Activated naive CD4-positive, alpha-beta T cell treated with Interleukin-2 at 50 U/mL for 16 hours (primary cell): ENCODE data around the gene CD7.
"Not testable (repeated sequence)": the region's sequence is repeated elsewhere in the genome, so short reads cannot be mapped to it uniquely, and the experiment has no call there.

ENCODE experiments used
- DNase-seq: peaks from one replicate; pipeline ENCODE4 v3.0.0-alpha.2; 2020

The CD7 gene

GRCh38 chr17:82317394-82318168, at the start of gene CD7:
TSS of gene CD7 (minus strand) at chr17:82317608. CDS start at chr17:82317495, 113 bp downstream.
- DNase-seq: peak; percentile 66

GRCh38 chr17:82366749-82367148, 49.3 kb upstream of the CD7 start:
- DNase-seq: no peak

GRCh38 chr17:82365606-82366295, 48.3 kb upstream of the CD7 start:
- no peak for DNase-seq

- DNase-seq: no peak
Observed at GRCh38 chr17:82361885-82362633, 44.7 kb upstream of the CD7 start.

- not testable (repeated sequence) for DNase-seq
Observed at GRCh38 chr17:82359451-82360074, 42.2 kb upstream of the CD7 start.

- no peak for DNase-seq
Observed at GRCh38 chr17:82358465-82359350, 41.3 kb upstream of the CD7 start, which contains the start of gene TEX19. TSS of gene TEX19 (plus strand) at chr17:82359247. CDS start at chr17:82362151, 2,904 bp downstream.

- no peak for DNase-seq
Observed at GRCh38 chr17:82357394-82357793, 40.0 kb upstream of the CD7 start.

GRCh38 chr17:82356845-82357355, 39.5 kb upstream of the CD7 start:
- no peak for DNase-seq

GRCh38 chr17:82355770-82356427, 38.5 kb upstream of the CD7 start:
- no peak for DNase-seq

- no peak for DNase-seq
Observed at GRCh38 chr17:82354804-82355308, 37.4 kb upstream of the CD7 start.

GRCh38 chr17:82353484-82353883, 36.1 kb upstream of the CD7 start:
- no peak for DNase-seq

- peak; percentile 81 for DNase-seq
Observed at GRCh38 chr17:82351713-82352488, 34.5 kb upstream of the CD7 start.

GRCh38 chr17:82351254-82351712, 33.9 kb upstream of the CD7 start:
- no peak for DNase-seq

- peak; percentile 58 for DNase-seq
Observed at GRCh38 chr17:82350182-82351030, 33.0 kb upstream of the CD7 start.

GRCh38 chr17:82349287-82349701, 31.9 kb upstream of the CD7 start:
- DNase-seq: no peak

- no peak for DNase-seq
Observed at GRCh38 chr17:82348866-82349265, 31.5 kb upstream of the CD7 start.

- DNase-seq: no peak
Observed at GRCh38 chr17:82348434-82348833, 31.0 kb upstream of the CD7 start.

GRCh38 chr17:82347994-82348393, 30.6 kb upstream of the CD7 start:
- not testable (repeated sequence) for DNase-seq
